ENCODE results near the gene SMARCA2.
A peak's percentile ranks its signal among the peaks of the same experiment; 100 is the strongest.

The SMARCA2 gene

GRCh38 chr9:1978941-1979340 is 36.2 kb upstream of the SMARCA2 start:
- TF ChIP-seq CTCF (conservative IDR thresholded peaks at IDR 0.05; ENCODE audit: low read depth, low read length) = no peak
- peak; percentile 2 for DNase-seq (ENCODE audit: low read depth)
- H3K4me3 ChIP-seq (ENCODE audit: low read depth, low read length) = no peak overlapping the region

GRCh38 chr9:1979741-1980367 is 35.3 kb upstream of the SMARCA2 start:
- H3K4me3 ChIP-seq (ENCODE audit: low read depth, low read length) = no peak overlapping the region
- TF ChIP-seq CTCF (conservative IDR thresholded peaks at IDR 0.05; ENCODE audit: low read depth, low read length) = no peak
- peak; percentile 29 for DNase-seq (ENCODE audit: low read depth)

GRCh38 chr9:1980387-1980786 is 34.8 kb upstream of the SMARCA2 start:
- H3K4me3 ChIP-seq (ENCODE audit: low read depth, low read length) = no peak overlapping the region
- no peak for TF ChIP-seq CTCF (conservative IDR thresholded peaks at IDR 0.05; ENCODE audit: low read depth, low read length)

GRCh38 chr9:1982074-1982473 is 33.1 kb upstream of the SMARCA2 start:
- no peak overlapping the region for H3K4me3 ChIP-seq (ENCODE audit: low read depth, low read length)
- DNase-seq (ENCODE audit: low read depth) = no peak
- TF ChIP-seq CTCF (conservative IDR thresholded peaks at IDR 0.05; ENCODE audit: low read depth, low read length) = no peak

More at GRCh38 chr9:1980387-1980786, 34.8 kb upstream of the SMARCA2 start:
- no peak for DNase-seq (ENCODE audit: low read depth)

- no peak overlapping the region for H3K4me3 ChIP-seq (ENCODE audit: low read depth, low read length)
- TF ChIP-seq CTCF (conservative IDR thresholded peaks at IDR 0.05; ENCODE audit: low read depth, low read length) = no peak
- DNase-seq (ENCODE audit: low read depth) = no peak
These were observed 28.8 kb upstream of the SMARCA2 start for GRCh38 chr9:1986341-1986740.

- no peak for TF ChIP-seq CTCF (conservative IDR thresholded peaks at IDR 0.05; ENCODE audit: low read depth, low read length)
- H3K4me3 ChIP-seq (ENCODE audit: low read depth, low read length) = no peak overlapping the region
- DNase-seq (ENCODE audit: low read depth) = no peak
These were observed 25.6 kb upstream of the SMARCA2 start for GRCh38 chr9:1989500-1989899.

- no peak for TF ChIP-seq CTCF (conservative IDR thresholded peaks at IDR 0.05; ENCODE audit: low read depth, low read length)
- H3K4me3 ChIP-seq (ENCODE audit: low read depth, low read length) = no peak overlapping the region
- DNase-seq (ENCODE audit: low read depth) = peak; percentile 8
These were observed 21.0 kb upstream of the SMARCA2 start for GRCh38 chr9:1994180-1994579.
